GM13977 (cell line): ENCODE results near the gene EMD.
"Not testable (repeated sequence)": the region's sequence is repeated elsewhere in the genome, so short reads cannot be mapped to it uniquely, and the experiment has no call there.

Experiments used
- DNase-seq: peaks from one replicate; pipeline ENCODE4 v3.0.0; 2012; ENCODE audit warnings: low spot score
- CTCF ChIP-seq: IDR thresholded peaks from 2 replicates; pipeline ENCODE4 v1.5.1; 2012; ENCODE audit warnings: mild to moderate bottlenecking, control low read depth; ENCODE audit not compliant: insufficient read depth; ENCODE audit errors: extremely low read depth, missing control alignments
- in situ Hi-C: fragments of 300-500 bp; cut with MboI; formaldehyde crosslinking; loops from one replicate; pipeline ENCODE4 v1.12.0; 2022; ENCODE audit warnings: low sequenced_read_pairs, low pct_unique_long_range_greater_than_20kb, mixed read lengths, inconsistent platforms; ENCODE audit not compliant: unreplicated experiment

Gene EMD

DNA sequence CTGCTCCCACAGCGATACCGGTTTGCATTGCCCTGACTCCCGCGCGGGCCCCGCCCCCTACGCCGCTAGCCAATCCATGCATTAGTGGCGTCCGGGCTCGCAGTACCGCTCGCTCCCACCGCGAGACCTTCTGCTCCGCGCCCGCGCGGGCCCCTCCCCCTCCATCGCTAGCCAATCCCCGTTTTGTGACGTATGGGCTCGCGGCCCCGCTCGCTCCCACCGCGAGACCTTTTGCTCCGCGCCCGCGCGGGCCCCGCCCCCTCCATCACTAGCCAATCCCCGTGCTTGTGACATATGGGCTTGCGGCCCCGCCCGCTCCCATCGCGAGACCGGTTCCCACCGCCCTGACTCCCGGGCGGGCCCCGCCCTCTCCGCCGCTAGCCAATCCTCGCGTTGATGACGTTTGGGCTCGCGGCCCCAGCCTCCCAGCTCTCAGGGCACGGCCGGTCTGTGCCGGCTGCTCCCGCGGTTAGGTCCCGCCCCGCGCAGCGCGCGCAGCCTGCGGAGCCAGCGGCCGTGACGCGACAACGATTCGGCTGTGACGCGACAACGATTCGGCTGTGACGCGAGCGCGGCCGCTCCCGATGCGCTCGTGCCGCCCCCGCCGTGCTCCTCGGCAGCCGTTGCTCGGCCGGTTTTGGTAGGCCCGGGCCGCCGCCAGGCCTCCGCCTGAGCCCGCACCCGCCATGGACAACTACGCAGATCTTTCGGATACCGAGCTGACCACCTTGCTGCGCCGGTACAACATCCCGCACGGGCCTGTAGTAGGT is at the start of gene EMD:
Gene EMD (plus strand): TSS at position 497 of the 770 bp plus-strand sequence. CDS start 190 bp downstream, at position 687.
- peak; percentile 94 for DNase-seq
- in situ Hi-C loops: no loop called here
- no peak for TF ChIP-seq CTCF

- in situ Hi-C loops: no loop called here
- no peak for DNase-seq
- TF ChIP-seq CTCF: no peak
These were observed 46.5 kb upstream of the EMD start for GRCh38 chrX:154332561-154332960.

GRCh38 chrX:154333116-154333515 is 46.0 kb upstream of the EMD start:
- in situ Hi-C loops: no loop called here
- no peak for DNase-seq
- TF ChIP-seq CTCF: no peak

- no peak for TF ChIP-seq CTCF
- in situ Hi-C loops: no loop called here
- DNase-seq: peak; percentile 45
These were observed 45.2 kb upstream of the EMD start for GRCh38 chrX:154333837-154334271.

DNA sequence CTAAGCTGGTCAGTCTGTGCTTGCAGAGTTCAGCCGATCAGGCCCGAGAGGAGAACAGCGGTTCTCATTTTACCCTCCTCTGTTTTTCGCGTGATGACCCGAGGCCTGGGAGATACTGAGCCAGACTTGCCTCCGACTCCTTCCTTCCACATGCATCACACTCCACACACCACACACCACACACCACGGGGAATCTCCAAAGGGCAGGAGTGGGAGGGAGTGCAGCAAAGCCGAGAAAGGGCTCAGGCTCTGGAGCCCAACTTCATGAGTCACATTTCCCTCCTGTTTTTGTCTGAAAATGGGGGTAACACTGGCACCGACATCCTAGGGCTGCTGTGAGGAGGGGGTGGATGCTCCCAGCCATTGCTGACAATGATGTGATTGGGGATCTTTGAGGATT is 44.6 kb upstream of the EMD start:
- no peak for DNase-seq
- in situ Hi-C loops: no loop called here
- no peak for TF ChIP-seq CTCF

- DNase-seq: not testable (repeated sequence)
These were observed 37.4 kb upstream of the EMD start for GRCh38 chrX:154341399-154342298.

DNA sequence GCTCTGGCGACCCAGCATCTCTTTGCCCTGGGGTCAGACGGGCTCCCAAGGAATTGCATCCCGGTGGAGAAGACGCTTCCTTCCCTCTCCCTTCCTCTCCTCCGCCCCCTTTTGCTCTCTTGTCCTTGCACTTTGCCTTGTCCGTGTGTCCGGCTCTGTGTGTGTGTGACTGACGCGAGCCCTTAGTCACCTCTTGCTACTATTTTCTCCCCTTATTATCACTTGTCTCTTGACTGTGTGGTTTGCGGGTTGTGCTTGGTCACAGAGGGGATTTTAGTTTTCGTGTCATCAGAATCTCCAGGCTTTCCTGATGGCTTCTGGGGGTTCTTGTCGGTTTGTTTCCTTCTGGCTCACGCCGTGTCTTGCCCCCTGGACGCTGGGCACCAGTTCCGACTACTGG is 36.0 kb upstream of the EMD start:
- DNase-seq, in situ Hi-C loops: not testable (repeated sequence)

More at GRCh38 chrX:154341399-154342298, 37.4 kb upstream of the EMD start:
- in situ Hi-C loops: not testable (repeated sequence)

DNA sequence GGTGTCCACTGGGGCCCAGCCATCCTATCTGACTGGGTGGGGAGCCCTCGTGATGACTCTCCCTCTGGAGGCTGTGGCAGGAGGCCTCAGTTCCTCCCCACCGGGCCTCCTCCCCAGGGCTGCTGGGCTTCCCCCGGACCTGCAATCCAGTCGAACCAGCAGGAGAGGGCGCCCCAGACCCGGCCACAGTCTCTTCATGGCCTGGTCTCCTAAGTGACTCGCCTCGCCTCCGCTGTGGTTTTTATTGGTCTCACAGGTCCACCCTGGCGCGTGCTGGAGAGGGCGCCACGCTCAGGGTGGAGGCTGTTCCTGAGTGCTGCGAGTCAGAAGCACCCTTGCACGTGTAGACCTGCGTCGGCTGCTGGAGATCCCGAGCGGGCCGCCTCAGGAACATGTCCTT is 35.5 kb upstream of the EMD start:
- DNase-seq, in situ Hi-C loops: not testable (repeated sequence)
